Adrenal gland (tissue), 12 donors: ENCODE data around the gene ARAP3. TPM values are rescaled to one million over a fixed set of nuclear protein-coding genes. Genes with fewer than 3 reads are reported as not detected.

Source experiments
- DNase-seq, 7 donors: peaks; one replicate each; pipeline ENCODE4 v3.0.0-alpha.2; 2019 to 2020
- H3K27ac ChIP-seq, 5 donors: fragments of 200-600 bp; sonication (generic) in 4 of 5; 1 replicate in 3 of 5; 2 replicates in 2 of 5; pipeline versions ENCODE4 v1.5.1 to v1.8.0; 2016 to 2020; ENCODE audit warnings: mild to moderate bottlenecking in 1 of 5
- H3K27me3 ChIP-seq: fragments of 200-600 bp; 2 replicates; pipeline ENCODE4 v1.8.0; 2021
- H3K36me3 ChIP-seq, 2 donors: fragments of 200-600 bp; replicated peaks in 1 of 2; 1 replicate in 1 of 2; 2 replicates in 1 of 2; pipeline versions ENCODE4 v1.5.1 to v1.8.0; 2018 to 2022
- H3K4me1 ChIP-seq, 2 donors: fragments of 200-600 bp; replicated peaks in 1 of 2; 1 replicate in 1 of 2; 2 replicates in 1 of 2; pipeline versions ENCODE4 v1.5.1 to v1.8.0; 2018 to 2021
- H3K4me3 ChIP-seq, 4 donors: fragments of 200-600 bp; sonication (generic) in 3 of 4; one replicate each; pipeline ENCODE4 v1.5.1; 2016 to 2018
- H3K9me3 ChIP-seq, 3 donors: fragments of 200-600 bp; sonication (generic) in 1 of 3; replicated peaks in 1 of 3; 1 replicate in 2 of 3; 2 replicates in 1 of 3; pipeline versions ENCODE4 v1.5.1 to v1.8.0; 2016 to 2021
- POLR2A ChIP-seq, 2 donors: fragments of 450-650 bp; IDR thresholded peaks; one replicate each; pipeline ENCODE4 v1.6.1; 2017; ENCODE audit warnings: antibody characterized with exemption in 2 of 2, mild to moderate bottlenecking in 2 of 2, moderate library complexity in 1 of 2
- WGBS, 4 donors: extraction: QIAGEN DNeasy Blood & Tissue Kit in 2 of 4; methylation state at CpG; one replicate each; pipeline versions ENCODE4 v1.1.5 to v1.1.7; 2013 to 2017; 5-methylcytosine and 5-hydroxymethylcytosine counted together
- intact Hi-C, 2 donors: fragments of 100-400 bp; cut with DNase I; formaldehyde crosslinking; loops; one replicate each; pipeline versions ENCODE4 v1.14.1 to v1.15.0; 2022 to 2023
- polyA plus RNA-seq, 3 donors: library from polyadenylated mRNA; stranded (reverse); fragments of 200-250 nt in 2 of 3; fragments of 350-450 nt in 1 of 3; fragmentation: Illumina TruSeq in 1 of 3; extraction: RNeasy Lipid Tissue Mini Kit (QIAGEN cat#74804) in 1 of 3; gene quantifications; one replicate each; pipeline ENCODE4 v1.2.3, GENCODE V29; 2013 to 2014
- total RNA-seq, 9 donors: library from RNA; depleted of rRNA in 4 of 9; stranded (reverse); fragments of >200 nt in 4 of 9; fragments of 120-200 nt in 1 of 9; fragmentation: NEBNext Ultra II Directional in 1 of 9; extraction: Animal tissue kit (Norgen Biotek cat#: 25700) in 1 of 9; gene quantifications; one replicate each; pipeline versions ENCODE4 v1.1.0 to v1.2.4, GENCODE V29; 2013 to 2023
- TF ChIP-seq, protein P1 (sequence below), 6 experiments: fragments of 450-650 bp in 4 of 6; fragments of 200-600 bp in 2 of 6; sonication (generic) in 1 of 6; IDR thresholded peaks; 1 replicate in 5 of 6; 2 replicates in 1 of 6; pipeline versions ENCODE4 v1.5.1 to v1.8.0; 2016 to 2021; ENCODE audit warnings: antibody characterized with exemption in 6 of 6, mild to moderate bottlenecking in 2 of 6, moderate library complexity in 1 of 6
- donor health status: healthy with polysubstance abuse.
- donor health status: Bipolar disorder and iron deficiency.
- donor health status: DM: yes; HTN: yes; CAD: no.
- donor health status: DM: no; HTN: no; CAD: no.
- donor health status: DM: no; HTN: no; CAD: no.
- donor health status: DM: yes; HTN: yes; CAD: no.

ARAP3 gene
- total and polyA plus RNA-seq, 12 donors: 3.0 to 38.6 (median 10.7) TPM

DNA sequence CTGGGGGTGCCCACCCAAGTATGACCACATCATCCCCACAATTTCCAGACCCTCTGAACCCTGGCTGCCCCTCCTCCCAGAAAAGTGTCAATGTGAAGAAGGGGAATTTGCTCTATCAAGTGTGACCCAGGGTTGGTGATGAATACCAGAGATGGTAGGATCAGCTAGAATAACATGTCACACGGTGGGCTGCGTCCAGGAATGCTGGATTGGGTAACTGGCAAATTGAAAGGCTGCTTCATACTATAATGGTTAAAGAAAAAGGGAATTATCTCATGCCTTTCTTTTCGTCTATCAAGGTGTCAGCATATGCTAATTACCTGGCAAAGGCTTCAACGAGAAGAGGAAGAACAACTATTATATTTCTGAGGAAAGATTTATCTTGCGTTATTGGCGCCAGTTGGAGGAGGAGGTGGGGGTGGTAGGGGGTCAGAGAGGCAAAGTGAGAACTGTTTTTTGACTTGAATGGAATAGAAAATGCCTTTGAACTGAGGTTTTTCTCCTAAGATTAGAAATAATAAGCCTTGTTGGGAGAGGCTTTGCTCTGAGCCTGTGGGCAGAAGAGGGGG, 27.8 kb upstream of the ARAP3 start:
- TF ChIP-seq, protein P1, sequence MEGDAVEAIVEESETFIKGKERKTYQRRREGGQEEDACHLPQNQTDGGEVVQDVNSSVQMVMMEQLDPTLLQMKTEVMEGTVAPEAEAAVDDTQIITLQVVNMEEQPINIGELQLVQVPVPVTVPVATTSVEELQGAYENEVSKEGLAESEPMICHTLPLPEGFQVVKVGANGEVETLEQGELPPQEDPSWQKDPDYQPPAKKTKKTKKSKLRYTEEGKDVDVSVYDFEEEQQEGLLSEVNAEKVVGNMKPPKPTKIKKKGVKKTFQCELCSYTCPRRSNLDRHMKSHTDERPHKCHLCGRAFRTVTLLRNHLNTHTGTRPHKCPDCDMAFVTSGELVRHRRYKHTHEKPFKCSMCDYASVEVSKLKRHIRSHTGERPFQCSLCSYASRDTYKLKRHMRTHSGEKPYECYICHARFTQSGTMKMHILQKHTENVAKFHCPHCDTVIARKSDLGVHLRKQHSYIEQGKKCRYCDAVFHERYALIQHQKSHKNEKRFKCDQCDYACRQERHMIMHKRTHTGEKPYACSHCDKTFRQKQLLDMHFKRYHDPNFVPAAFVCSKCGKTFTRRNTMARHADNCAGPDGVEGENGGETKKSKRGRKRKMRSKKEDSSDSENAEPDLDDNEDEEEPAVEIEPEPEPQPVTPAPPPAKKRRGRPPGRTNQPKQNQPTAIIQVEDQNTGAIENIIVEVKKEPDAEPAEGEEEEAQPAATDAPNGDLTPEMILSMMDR (IDR thresholded peaks at IDR 0.05): no peak
- TF ChIP-seq POLR2A (IDR thresholded peaks at IDR 0.05): no peak
- whole genome bisulfite sequencing, 4 donors: 64 to 76% (median 70%) methylated on average over 6 of the region's 6 CpGs
- Histone ChIP-seq H3K36me3 (no peaks in the 10 kb centered on the region), H3K4me3 (no peak overlapping the region), H3K27me3 (no peaks in the 10 kb centered on the region), H3K9me3 (no peaks in the 10 kb centered on the region), H3K4me1 (no peaks in the 10 kb centered on the region), H3K27ac (no peak overlapping the region)
- no peak for DNase-seq
- intact Hi-C loops: loop anchor here in 1 of 2 donors (10.0 kb wide), 1 partner anchor 105 kb away; no protein-coding TSS in a partner anchor

DNA sequence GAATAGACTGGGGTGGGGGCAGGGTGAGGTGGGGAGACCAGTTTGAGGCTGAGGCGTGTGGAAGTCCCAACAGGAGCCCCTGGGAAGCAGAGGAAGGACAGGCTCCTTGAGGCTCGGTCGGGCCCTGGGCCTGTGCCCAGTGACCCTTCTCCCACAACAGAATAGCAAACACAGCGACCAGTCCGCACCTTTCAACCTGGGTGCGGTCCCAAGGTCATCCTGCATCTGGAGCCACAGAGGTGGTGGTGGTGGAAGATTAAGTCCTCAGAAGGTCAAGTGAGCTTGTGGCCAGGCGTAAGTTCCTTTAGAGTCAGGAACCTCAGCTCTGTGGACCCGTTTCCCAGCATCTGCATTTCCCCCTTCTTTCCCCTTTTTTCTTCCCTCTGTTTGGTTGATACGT, 26.0 kb upstream of the ARAP3 start:
- Histone ChIP-seq H3K4me1 (no peaks in the 10 kb centered on the region), H3K9me3 (no peaks in the 10 kb centered on the region), H3K27ac (no peak overlapping the region), H3K4me3 (no peak overlapping the region), H3K27me3 (no peaks in the 10 kb centered on the region), H3K36me3 (no peaks in the 10 kb centered on the region)
- 69 to 75% (median 72%) methylated on average over 9 of the region's 9 CpGs for WGBS, 4 donors
- DNase-seq: no peak
- TF ChIP-seq POLR2A (IDR thresholded peaks at IDR 0.05): no peak
- TF ChIP-seq, protein P1 (IDR thresholded peaks at IDR 0.05): no peak
- intact Hi-C loops: loop anchor here in 1 of 2 donors (10.0 kb wide), 1 partner anchor 107 kb away; no protein-coding TSS in a partner anchor

DNA sequence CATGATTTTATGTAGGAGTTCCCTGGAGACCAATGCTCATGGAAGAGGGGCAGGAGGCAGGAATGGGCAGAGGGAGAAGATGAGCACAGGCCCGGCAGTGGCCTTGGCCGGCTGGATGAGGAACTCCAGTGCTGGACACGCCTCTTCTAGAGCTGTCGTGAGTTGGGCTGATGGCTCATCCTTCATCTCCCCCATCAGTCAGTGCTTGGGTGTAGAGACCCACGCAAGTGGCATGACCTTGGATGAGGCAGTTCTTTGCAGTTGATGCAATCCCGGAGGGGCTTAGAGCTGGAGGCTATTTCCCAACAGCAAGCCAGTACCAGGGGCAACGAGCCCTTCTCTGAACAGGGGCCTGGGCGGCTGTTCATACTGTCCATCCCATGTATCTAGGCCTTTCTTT, 25.5 kb upstream of the ARAP3 start:
- Histone ChIP-seq H3K27ac (no peak overlapping the region), H3K4me3 (no peak overlapping the region), H3K36me3 (no peaks in the 10 kb centered on the region), H3K27me3 (no peaks in the 10 kb centered on the region), H3K9me3 (no peaks in the 10 kb centered on the region), H3K4me1 (peaks cover 0 to 2% of the 10 kb centered on the region in 2 donors)
- TF ChIP-seq POLR2A (IDR thresholded peaks at IDR 0.05): no peak
- TF ChIP-seq, protein P1 (IDR thresholded peaks at IDR 0.05): no peak
- 51 to 75% (median 54%) methylated on average over 3 to 8 of the region's 8 CpGs for WGBS, 4 donors
- intact Hi-C loops: loop anchor here in 1 of 2 donors (10.0 kb wide), 1 partner anchor 107 kb away; no protein-coding TSS in a partner anchor
- DNase-seq: no peak

DNA sequence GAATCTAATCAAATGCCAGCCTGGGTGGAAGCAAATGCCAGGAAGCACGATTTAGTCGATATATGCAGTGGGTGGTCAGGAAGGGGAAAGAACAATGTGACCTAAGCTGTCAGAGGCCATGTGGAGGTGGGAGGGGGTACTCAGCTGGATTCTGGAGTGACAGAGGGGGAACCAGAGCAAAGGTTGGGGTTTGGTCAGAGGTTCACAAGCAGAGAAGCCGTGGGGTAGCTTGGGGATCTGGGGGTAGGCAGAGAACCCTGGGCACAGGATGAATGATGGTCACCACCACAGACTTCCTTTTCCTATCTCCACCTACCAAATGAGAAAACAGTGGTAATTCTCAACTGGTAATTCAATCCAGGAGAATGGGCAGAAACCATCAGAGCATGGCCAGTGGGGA, 24.1 kb upstream of the ARAP3 start:
- H3K27me3 ChIP-seq: peaks cover 3% of the 10 kb centered on the region
- WGBS, 4 donors: 65 to 75% (median 70%) methylated on average over 3 of the region's 3 CpGs
- intact Hi-C loops: loop anchor here in 1 of 2 donors (10.0 kb wide), 1 partner anchor 109 kb away; no protein-coding TSS in a partner anchor

More for the DNA sequence above, 24.1 kb upstream of the ARAP3 start:
- no peak for DNase-seq
- Histone ChIP-seq H3K4me3 (no peak overlapping the region), H3K4me1 (peaks cover 0 to 11% of the 10 kb centered on the region in 2 donors), H3K9me3 (no peaks in the 10 kb centered on the region), H3K27ac (no peak overlapping the region), H3K36me3 (no peaks in the 10 kb centered on the region)
- TF ChIP-seq POLR2A (IDR thresholded peaks at IDR 0.05): no peak
- TF ChIP-seq, protein P1 (IDR thresholded peaks at IDR 0.05): no peak
